GM18511 (cell line): ENCODE data around the gene STARD10.
"Not testable (repeated sequence)": the region's sequence is repeated elsewhere in the genome, so short reads cannot be mapped to it uniquely, and the experiment has no call there.

Experiments used
- ATAC-seq: cut with Tn5 transposase; IDR thresholded peaks from one replicate; pipeline ENCODE4 v1.9.1; 2021; ENCODE audit warnings: mild to moderate bottlenecking, moderate library complexity; ENCODE audit not compliant: unreplicated experiment

The STARD10 gene

GRCh38 chr11:72811686-72812085 lies 17.8 kb upstream of the STARD10 start:
- not testable (repeated sequence) for ATAC-seq

- no peak for ATAC-seq
These were observed 14.5 kb upstream of the STARD10 start for GRCh38 chr11:72808331-72808798.

GRCh38 chr11:72807792-72808191 lies 13.9 kb upstream of the STARD10 start:
- ATAC-seq: no peak

GRCh38 chr11:72807021-72807693 lies 13.3 kb upstream of the STARD10 start:
- ATAC-seq: no peak

GRCh38 chr11:72806378-72806777 lies 12.5 kb upstream of the STARD10 start:
- ATAC-seq: not testable (repeated sequence)

GRCh38 chr11:72805216-72805615 lies 11.4 kb upstream of the STARD10 start:
- ATAC-seq: no peak

GRCh38 chr11:72802822-72803221 lies 9.0 kb upstream of the STARD10 start:
- ATAC-seq: no peak

- ATAC-seq: no peak
These were observed 5.6 kb upstream of the STARD10 start for GRCh38 chr11:72799441-72799840.

GRCh38 chr11:72798361-72798760 lies 4.5 kb upstream of the STARD10 start:
- ATAC-seq: no peak

- ATAC-seq: no peak
These were observed 797 bp downstream of the STARD10 start for GRCh38 chr11:72793076-72793424.

GRCh38 chr11:72792437-72793021 lies 1.3 kb downstream of the STARD10 start:
- no peak for ATAC-seq

GRCh38 chr11:72791228-72791627 lies 2.6 kb downstream of the STARD10 start:
- not testable (repeated sequence) for ATAC-seq

- ATAC-seq: no peak
These were observed 4.2 kb downstream of the STARD10 start for GRCh38 chr11:72789493-72790131.

GRCh38 chr11:72788241-72788640 lies 5.6 kb downstream of the STARD10 start:
- no peak for ATAC-seq

- peak; percentile 77 for ATAC-seq
These were observed 6.4 kb downstream of the STARD10 start for GRCh38 chr11:72787216-72788104.

GRCh38 chr11:72786305-72787215 lies 7.3 kb downstream of the STARD10 start:
- peak; percentile 13 for ATAC-seq

- no peak for ATAC-seq
These were observed 9.2 kb downstream of the STARD10 start for GRCh38 chr11:72784662-72785061.

- no peak for ATAC-seq
These were observed 10.5 kb downstream of the STARD10 start for GRCh38 chr11:72783144-72783905.
